Transverse colon (tissue), 4 donors: ENCODE measurements around the gene LSM14A.

Experiments used
- CTCF ChIP-seq, 5 experiments: fragments of 200-600 bp in 3 of 5; fragments of 450-650 bp in 2 of 5; sonication (generic) in 3 of 5; IDR thresholded peaks; 1 replicate in 2 of 5; 2 replicates in 3 of 5; pipeline ENCODE4 v1.5.1; 2016 to 2017; ENCODE audit warnings: antibody characterized with exemption in 5 of 5, inconsistent platforms in 3 of 5, mild to moderate bottlenecking in 2 of 5, moderate library complexity in 1 of 5
- EP300 ChIP-seq: sonication (generic); formaldehyde crosslinking; IDR thresholded peaks from one replicate; pipeline ENCODE4 v1.6.1; 2017; ENCODE audit warnings: antibody characterized with exemption, low read depth
- POLR2A ChIP-seq: fragments of 450-650 bp; IDR thresholded peaks from one replicate; pipeline ENCODE4 v1.6.1; 2016; ENCODE audit warnings: antibody characterized with exemption, mild to moderate bottlenecking, moderate library complexity
- POLR2AphosphoS5 ChIP-seq, 3 donors: sonication (generic); formaldehyde crosslinking; IDR thresholded peaks; one replicate each; pipeline ENCODE4 v1.6.1; 2016; ENCODE audit warnings: antibody characterized with exemption in 3 of 3

- TF ChIP-seq CTCF (IDR thresholded peaks at IDR 0.05) (no peak), POLR2AphosphoS5 (IDR thresholded peaks at IDR 0.05) (no peak), POLR2A (no peak), EP300 (no peak)
Observed at GRCh38 chr19:34265221-34265650, 92.9 kb downstream of the LSM14A start.
